Measurements from ENCODE around the gene DSTN. TPM values are rescaled to one million over a fixed set of nuclear protein-coding genes. Genes with fewer than 3 reads are reported as not detected.

The DSTN gene
- total and polyA plus RNA-seq, 2 donors (not counting 3 experiments of a cell fraction or from before 2014, with no cell fraction given), result 66.1 to 300 TPM

DNA sequence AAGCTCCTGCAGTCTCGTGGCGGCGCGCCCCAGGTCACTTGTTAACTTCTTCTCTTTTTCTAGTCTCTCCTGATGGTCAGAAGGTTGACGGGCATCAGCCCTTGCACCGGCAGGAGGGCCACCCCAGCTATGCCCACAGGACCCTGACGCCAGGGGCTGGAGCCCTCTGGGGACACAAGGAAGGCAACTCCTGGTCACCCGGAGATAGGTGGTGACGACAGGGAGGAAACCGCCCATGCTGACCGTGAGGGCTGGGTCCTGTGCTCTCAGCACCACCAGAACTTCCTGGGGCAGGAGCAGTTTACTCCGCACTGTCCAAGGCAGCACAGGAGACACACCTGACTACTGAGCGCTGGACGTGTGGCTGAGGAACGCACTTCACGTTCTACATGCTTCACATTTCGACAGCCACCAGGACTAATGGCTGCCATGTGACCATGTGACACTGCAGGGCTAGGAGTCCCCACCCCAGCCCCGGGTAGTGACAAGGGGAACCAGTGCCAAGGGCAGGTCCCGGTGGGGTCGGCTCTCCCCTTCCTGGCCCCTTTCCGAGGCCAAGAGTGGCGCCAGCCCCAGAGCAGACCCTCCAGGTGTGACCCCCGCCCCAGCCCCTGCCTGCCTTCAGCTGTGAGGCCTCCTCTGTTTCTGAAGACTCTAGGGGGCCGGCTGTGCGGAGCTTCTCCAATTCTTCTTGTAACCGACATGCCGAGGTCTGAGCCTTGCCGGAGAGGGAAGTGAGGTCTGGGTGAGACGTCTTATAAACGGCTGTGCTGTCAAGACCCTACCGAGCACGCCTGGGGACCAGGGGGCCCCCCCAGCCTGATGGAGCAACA lies 45.2 kb downstream of the DSTN start:
- H3K4me3 ChIP-seq (replicated peaks in 1 of 3; ENCODE audit: insufficient read depth in 1 of 3, low read depth in 1 of 3, low read length in 3 of 3), result no peak overlapping the region
- TF ChIP-seq MYC (IDR thresholded peaks at IDR 0.05; ENCODE audit: low read depth, low read length) (no peak), JUN (IDR thresholded peaks at IDR 0.05; ENCODE audit: borderline replicate concordance, insufficient read depth, insufficient read length, low read depth) (no peak), FOS (IDR thresholded peaks at IDR 0.05; ENCODE audit: borderline replicate concordance, insufficient read depth, low read length) (no peak), GATA2 (IDR thresholded peaks at IDR 0.05; ENCODE audit: insufficient read depth, insufficient read length, low read depth, low read length) (no peak), MAX (IDR thresholded peaks at IDR 0.05; ENCODE audit: insufficient read depth, insufficient read length) (no peak), EZH2 (IDR thresholded peaks at IDR 0.05; ENCODE audit: borderline replicate concordance, low read depth, low read length, severe bottlenecking) (no peak), POLR2AphosphoS5 (IDR thresholded peaks at IDR 0.05; ENCODE audit: insufficient read depth, low read depth, low read length) (no peak), CTCF (IDR thresholded peaks at IDR 0.05; ENCODE audit: extremely low read depth in 1 of 2, insufficient read depth in 1 of 2, low read depth in 1 of 2, low read length in 2 of 2) (no peak), POLR2A (IDR thresholded peaks at IDR 0.05; ENCODE audit: low read depth, low read length) (no peak)
- no peak for DNase-seq (ENCODE audit: low read depth, low spot score)
- no peak overlapping the region for H3K9ac ChIP-seq (replicated peaks; ENCODE audit: extremely low read depth, insufficient read depth, low read length)
- no peak overlapping the region for H3K4me2 ChIP-seq (ENCODE audit: insufficient read depth, low read length)
- no peak for FAIRE-seq
- H3K9me1 ChIP-seq (replicated peaks; ENCODE audit: control insufficient read depth, extremely low read depth, insufficient read depth, low read length), result no peaks in the 10 kb centered on the region
- no peaks in the 10 kb centered on the region for H4K20me1 ChIP-seq (replicated peaks; ENCODE audit: control insufficient read depth, extremely low read depth, insufficient read depth, low read length)
- CTCF ChIA-PET, result interaction anchor here (1.0 to 7.7 kb wide), 7 partner anchors 45 to 283 kb away, joined by 3 to 89 read pairs (median 3); partner anchors contain the start of genes BFSP1, DSTN and RRBP1
- POLR2A ChIA-PET, result interaction anchor here (0.8 kb wide), 1 partner anchor 58 kb away, joined by 3 read pairs; no protein-coding TSS in a partner anchor
- no peak overlapping the region for H2AFZ ChIP-seq (ENCODE audit: low read depth, low read length)
- H3K27ac ChIP-seq (ENCODE audit: insufficient read depth, low read depth, low read length), result no peak overlapping the region
- no peaks in the 10 kb centered on the region for H3K4me1 ChIP-seq (ENCODE audit: control insufficient read depth, extremely low read depth, insufficient read depth, low read length)
- no peaks in the 10 kb centered on the region for H3K79me2 ChIP-seq (ENCODE audit: control insufficient read depth, insufficient read depth, low read length)
- intact Hi-C loops (cut with micrococcal nuclease), result no loop called here
- no peaks in the 10 kb centered on the region for H3K9me3 ChIP-seq (replicated peaks; ENCODE audit: control insufficient read depth, insufficient read depth, low read length)
- dilution Hi-C loops (cut with MboI; ENCODE audit: extremely low pct_ligation_motif_present, low sequenced_read_pairs), result no loop called here
- H3K27me3 ChIP-seq (ENCODE audit: control insufficient read depth in 2 of 2, insufficient read depth in 2 of 2, low read length in 2 of 2), result no peaks in the 10 kb centered on the region
- no TSS peak for BruUV-seq (replicated peaks)
- H3K36me3 ChIP-seq (ENCODE audit: control insufficient read depth in 2 of 2, extremely low read depth in 1 of 2, insufficient read depth in 2 of 2, low read length in 2 of 2), result peaks cover 4 to 50% of the 10 kb centered on the region in 2 experiments

Measured in endothelial cell of umbilical vein (primary cell).